SJSA1 (cell line): ENCODE data around the gene VEGFD. TPM values are rescaled to one million over a fixed set of nuclear protein-coding genes. Genes with fewer than 3 reads are reported as not detected.
A peak's percentile ranks its signal among the peaks of the same experiment; 100 is the strongest.
"Not testable (repeated sequence)": the region's sequence is repeated elsewhere in the genome, so short reads cannot be mapped to it uniquely, and the experiment has no call there.

Experiments
- DNase-seq, 2 experiments: peaks; one replicate each; pipeline ENCODE4 v3.0.0-alpha.2; 2015 to 2020; ENCODE audit warnings: low spot score in 2 of 2, low read depth in 1 of 2
- H3K27ac ChIP-seq: fragments of 250-450 bp; sonication (Bioruptor Pico); 2 replicates; pipeline ENCODE4 v1.5.1; 2020; ENCODE audit warnings: mild to moderate bottlenecking, moderate library complexity
- H3K27me3 ChIP-seq: fragments of 250-450 bp; sonication (Bioruptor Pico); replicated peaks from 2 replicates; pipeline ENCODE4 v1.5.1; 2020; ENCODE audit warnings: mild to moderate bottlenecking, moderate library complexity
- H3K36me3 ChIP-seq: fragments of 250-450 bp; sonication (Bioruptor Pico); 2 replicates; pipeline ENCODE4 v1.5.1; 2020; ENCODE audit warnings: mild to moderate bottlenecking
- H3K4me1 ChIP-seq: fragments of 250-450 bp; sonication (Bioruptor Pico); replicated peaks from 2 replicates; pipeline ENCODE4 v1.6.1; 2021; ENCODE audit warnings: mild to moderate bottlenecking
- H3K4me3 ChIP-seq: fragments of 250-450 bp; sonication (Bioruptor Pico); 2 replicates; pipeline ENCODE4 v1.5.1; 2020; ENCODE audit warnings: mild to moderate bottlenecking
- H3K9me3 ChIP-seq: fragments of 250-450 bp; sonication (Bioruptor Pico); replicated peaks from 2 replicates; pipeline ENCODE4 v1.5.1; 2020; ENCODE audit warnings: mild to moderate bottlenecking
- total RNA-seq: library from RNA; depleted of rRNA; stranded (reverse); fragments of >200 nt; shearing (Covaris generic); gene quantifications from 2 replicates; pipeline ENCODE4 v1.2.3, GENCODE V29; 2014; rRNA removed

The VEGFD gene
- total RNA-seq, 1 experiment from 2014 or later: not detected

GRCh38 chrX:15311119-15311518 lies 73.1 kb downstream of the VEGFD start:
- Histone ChIP-seq H3K36me3 (no peaks in the 10 kb centered on the region), H3K4me3 (no peak overlapping the region), H3K4me1 (no peaks in the 10 kb centered on the region)

GRCh38 chrX:15310117-15310516 lies 74.1 kb downstream of the VEGFD start:
- Histone ChIP-seq H3K27ac (no peak overlapping the region), H3K4me1 (no peaks in the 10 kb centered on the region), H3K4me3 (no peak overlapping the region), H3K36me3 (no peaks in the 10 kb centered on the region), H3K27me3 (no peaks in the 10 kb centered on the region), H3K9me3 (no peaks in the 10 kb centered on the region)
- DNase-seq: no peak

More at GRCh38 chrX:15311119-15311518, 73.1 kb downstream of the VEGFD start:
- Histone ChIP-seq H3K9me3 (no peaks in the 10 kb centered on the region), H3K27me3 (no peaks in the 10 kb centered on the region), H3K27ac (no peak overlapping the region)
- no peak for DNase-seq

GRCh38 chrX:15305899-15306298 lies 78.3 kb downstream of the VEGFD start:
- not testable (repeated sequence) for H3K27ac ChIP-seq, DNase-seq, H3K9me3 ChIP-seq, H3K36me3 ChIP-seq, H3K27me3 ChIP-seq, H3K4me1 ChIP-seq, H3K4me3 ChIP-seq

- no peak for DNase-seq
- Histone ChIP-seq H3K9me3 (no peaks in the 10 kb centered on the region), H3K27ac (no peak overlapping the region), H3K36me3 (no peaks in the 10 kb centered on the region), H3K4me3 (no peak overlapping the region), H3K4me1 (no peaks in the 10 kb centered on the region), H3K27me3 (no peaks in the 10 kb centered on the region)
Measured at GRCh38 chrX:15301924-15302323, 82.3 kb downstream of the VEGFD start.

GRCh38 chrX:15299941-15300851 lies 84.0 kb downstream of the VEGFD start:
- Histone ChIP-seq H3K9me3 (no peaks in the 10 kb centered on the region), H3K27me3 (no peaks in the 10 kb centered on the region), H3K27ac (no peak overlapping the region), H3K4me1 (no peaks in the 10 kb centered on the region), H3K4me3 (no peak overlapping the region), H3K36me3 (no peaks in the 10 kb centered on the region)
- peak in 1 of 2 experiments; percentile 9 for DNase-seq

- Histone ChIP-seq H3K27ac (no peak overlapping the region), H3K27me3 (no peaks in the 10 kb centered on the region)
- no peak for DNase-seq
Measured at GRCh38 chrX:15298780-15299179, 85.4 kb downstream of the VEGFD start.

GRCh38 chrX:15298201-15298600 lies 86.0 kb downstream of the VEGFD start:
- no peak for DNase-seq

More at GRCh38 chrX:15298780-15299179, 85.4 kb downstream of the VEGFD start:
- Histone ChIP-seq H3K4me1 (no peaks in the 10 kb centered on the region), H3K4me3 (no peak overlapping the region), H3K9me3 (no peaks in the 10 kb centered on the region), H3K36me3 (no peaks in the 10 kb centered on the region)

More at GRCh38 chrX:15298201-15298600, 86.0 kb downstream of the VEGFD start:
- Histone ChIP-seq H3K27ac (no peak overlapping the region), H3K4me1 (no peaks in the 10 kb centered on the region), H3K36me3 (no peaks in the 10 kb centered on the region), H3K4me3 (no peak overlapping the region), H3K27me3 (no peaks in the 10 kb centered on the region), H3K9me3 (no peaks in the 10 kb centered on the region)

Other genes with a start within 250 kb of the VEGFD start
- gene ASB9, start 114.3 kb downstream of the VEGFD start, total RNA-seq: 1.4 and 3.4 TPM in 2 replicates
- not detected in 2 replicates for gene ASB11, start 68.8 kb downstream of the VEGFD start, total RNA-seq
- gene PIGA, start 48.9 kb downstream of the VEGFD start, total RNA-seq: 5.1 and 12.2 TPM in 2 replicates
- gene PIR, start 108.9 kb upstream of the VEGFD start, total RNA-seq: 49.0 and 49.6 TPM in 2 replicates
- gene BMX, start 116.4 kb upstream of the VEGFD start, total RNA-seq: not detected in 2 replicates
- 0.08 TPM in 1 of 2 replicates, not detected in the other for gene ACE2, start 216.5 kb upstream of the VEGFD start, total RNA-seq